Mesothelial cell of epicardium (in vitro differentiated cells): ENCODE measurements around the gene STKLD1. TPM values are rescaled to one million over a fixed set of nuclear protein-coding genes. Genes with fewer than 3 reads are reported as not detected.

ENCODE experiments used
- DNase-seq, 2 experiments: peaks; one replicate each; pipeline ENCODE4 v3.0.0; 2021; ENCODE audit warnings: low spot score in 2 of 2; ENCODE audit not compliant: unreplicated experiment in 2 of 2
- H3K27ac Mint-ChIP-seq: 2 replicates; pipeline ENCODE4 v1.8.0; 2021; ENCODE audit warnings: mixed read lengths
- H3K27me3 Mint-ChIP-seq: 2 replicates; pipeline ENCODE4 v1.8.0; 2021; ENCODE audit warnings: low read depth, mixed read lengths
- H3K36me3 Mint-ChIP-seq: 2 replicates; pipeline ENCODE4 v1.8.0; 2021; ENCODE audit warnings: mixed read lengths
- H3K4me1 Mint-ChIP-seq: 2 replicates; pipeline ENCODE4 v1.8.0; 2021; ENCODE audit warnings: mixed read lengths
- H3K4me3 Mint-ChIP-seq: 2 replicates; pipeline ENCODE4 v1.8.0; 2021; ENCODE audit warnings: mild to moderate bottlenecking, moderate library complexity, mixed read lengths
- H3K9me3 Mint-ChIP-seq: 2 replicates; pipeline ENCODE4 v1.8.0; 2021; ENCODE audit warnings: mixed read lengths
- total RNA-seq: library from RNA; stranded (reverse); gene quantifications from 3 replicates; pipeline ENCODE4 v1.2.1, GENCODE V29; 2021
- TF ChIP-seq, protein P1 (sequence below): fragments of 200-600 bp; sonication (generic); IDR thresholded peaks from one replicate; pipeline ENCODE4 v1.5.0; 2021; ENCODE audit warnings: antibody characterized with exemption; ENCODE audit not compliant: unreplicated experiment

The STKLD1 gene
- total RNA-seq, 1 donor from 2014 or later: 6.7 TPM

DNA sequence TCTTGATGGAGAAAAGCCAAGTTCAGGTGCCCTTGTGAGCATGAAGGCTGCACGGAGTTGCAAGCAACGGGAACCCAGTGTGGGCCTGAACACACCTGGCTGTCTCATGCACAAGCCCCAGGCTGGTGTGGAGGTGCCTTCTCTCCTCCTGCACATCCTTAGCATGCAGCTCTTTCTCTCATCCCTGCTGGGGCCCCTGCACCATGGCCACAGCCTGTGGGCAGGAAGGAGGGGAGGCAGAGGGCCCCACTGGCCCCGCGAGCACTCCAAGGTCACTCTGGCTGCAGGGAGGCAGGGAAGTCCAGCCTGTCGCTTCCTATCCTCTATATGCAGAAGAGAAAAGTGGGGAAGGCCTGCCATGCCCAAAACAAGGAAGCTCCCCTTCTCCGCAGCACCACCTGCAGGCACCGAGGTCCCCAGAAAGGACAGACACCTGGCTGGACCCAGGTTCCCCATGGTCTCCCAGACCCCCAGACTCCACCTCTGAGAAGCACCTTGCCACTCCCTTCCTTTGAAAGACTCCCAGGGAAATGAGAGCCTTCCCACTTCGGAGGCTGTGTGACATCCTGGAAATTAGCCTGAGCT lies 18.6 kb downstream of the STKLD1 start:
- TF ChIP-seq, protein P1, sequence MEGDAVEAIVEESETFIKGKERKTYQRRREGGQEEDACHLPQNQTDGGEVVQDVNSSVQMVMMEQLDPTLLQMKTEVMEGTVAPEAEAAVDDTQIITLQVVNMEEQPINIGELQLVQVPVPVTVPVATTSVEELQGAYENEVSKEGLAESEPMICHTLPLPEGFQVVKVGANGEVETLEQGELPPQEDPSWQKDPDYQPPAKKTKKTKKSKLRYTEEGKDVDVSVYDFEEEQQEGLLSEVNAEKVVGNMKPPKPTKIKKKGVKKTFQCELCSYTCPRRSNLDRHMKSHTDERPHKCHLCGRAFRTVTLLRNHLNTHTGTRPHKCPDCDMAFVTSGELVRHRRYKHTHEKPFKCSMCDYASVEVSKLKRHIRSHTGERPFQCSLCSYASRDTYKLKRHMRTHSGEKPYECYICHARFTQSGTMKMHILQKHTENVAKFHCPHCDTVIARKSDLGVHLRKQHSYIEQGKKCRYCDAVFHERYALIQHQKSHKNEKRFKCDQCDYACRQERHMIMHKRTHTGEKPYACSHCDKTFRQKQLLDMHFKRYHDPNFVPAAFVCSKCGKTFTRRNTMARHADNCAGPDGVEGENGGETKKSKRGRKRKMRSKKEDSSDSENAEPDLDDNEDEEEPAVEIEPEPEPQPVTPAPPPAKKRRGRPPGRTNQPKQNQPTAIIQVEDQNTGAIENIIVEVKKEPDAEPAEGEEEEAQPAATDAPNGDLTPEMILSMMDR: no peak
- Mint-ChIP-seq H3K27me3 (peaks cover 40% of the 10 kb centered on the region), H3K9me3 (no peaks in the 10 kb centered on the region), H3K4me1 (no peaks in the 10 kb centered on the region), H3K27ac (no peak overlapping the region), H3K4me3 (no peak overlapping the region), H3K36me3 (no peaks in the 10 kb centered on the region)
- no peak for DNase-seq

DNA sequence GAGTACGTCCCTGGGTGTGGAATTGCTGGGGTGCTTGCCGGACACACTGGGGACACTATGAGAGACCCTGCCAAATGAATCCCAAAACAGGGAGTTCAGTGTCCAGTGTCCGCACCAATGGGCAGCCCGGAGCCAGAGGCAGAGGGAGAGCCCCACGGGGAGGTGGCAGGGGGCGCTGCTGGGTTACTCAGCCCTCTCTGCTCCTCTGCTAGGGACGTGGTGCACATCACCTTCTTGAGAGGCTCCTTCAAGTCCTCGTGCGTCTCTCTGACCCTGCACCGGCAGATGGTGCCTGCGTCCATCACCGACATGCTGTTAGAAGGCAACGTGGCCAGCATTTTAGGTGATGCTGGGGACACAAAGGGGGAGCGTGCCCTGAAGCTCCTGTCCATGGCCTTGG lies 20.8 kb downstream of the STKLD1 start:
- H3K36me3 Mint-ChIP-seq: no peaks in the 10 kb centered on the region
- DNase-seq: no peak
- H3K4me3 Mint-ChIP-seq: no peak overlapping the region
- TF ChIP-seq, protein P1: no peak
- H3K27me3 Mint-ChIP-seq: peaks cover 37% of the 10 kb centered on the region
- H3K27ac Mint-ChIP-seq: no peak overlapping the region
- no peaks in the 10 kb centered on the region for H3K9me3 Mint-ChIP-seq
- H3K4me1 Mint-ChIP-seq: no peaks in the 10 kb centered on the region

DNA sequence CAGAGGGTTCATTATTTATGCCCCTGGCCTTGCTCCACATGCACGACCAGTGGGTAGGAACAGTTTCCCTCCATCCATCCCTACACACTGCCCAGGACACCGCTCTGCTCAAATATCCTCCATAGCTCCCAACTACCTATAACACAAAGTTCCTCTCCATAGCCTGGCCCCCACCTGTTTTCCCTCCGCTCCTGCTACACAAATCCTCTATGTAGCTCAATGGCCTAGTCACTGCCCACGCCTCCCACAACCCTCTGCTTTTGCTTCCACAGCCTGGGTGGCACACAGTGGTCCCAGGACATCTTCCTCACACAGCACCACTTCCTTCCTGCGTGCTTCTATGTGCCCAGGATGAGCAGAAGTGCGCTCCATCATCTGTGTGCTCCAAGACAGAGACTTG lies 21.2 kb downstream of the STKLD1 start:
- no peak for DNase-seq
- TF ChIP-seq, protein P1: no peak
- no peaks in the 10 kb centered on the region for H3K9me3 Mint-ChIP-seq
- H3K27me3 Mint-ChIP-seq: peaks cover 37% of the 10 kb centered on the region
- H3K4me1 Mint-ChIP-seq: no peaks in the 10 kb centered on the region
- H3K4me3 Mint-ChIP-seq: no peak overlapping the region
- H3K27ac Mint-ChIP-seq: no peak overlapping the region
- no peaks in the 10 kb centered on the region for H3K36me3 Mint-ChIP-seq

DNA sequence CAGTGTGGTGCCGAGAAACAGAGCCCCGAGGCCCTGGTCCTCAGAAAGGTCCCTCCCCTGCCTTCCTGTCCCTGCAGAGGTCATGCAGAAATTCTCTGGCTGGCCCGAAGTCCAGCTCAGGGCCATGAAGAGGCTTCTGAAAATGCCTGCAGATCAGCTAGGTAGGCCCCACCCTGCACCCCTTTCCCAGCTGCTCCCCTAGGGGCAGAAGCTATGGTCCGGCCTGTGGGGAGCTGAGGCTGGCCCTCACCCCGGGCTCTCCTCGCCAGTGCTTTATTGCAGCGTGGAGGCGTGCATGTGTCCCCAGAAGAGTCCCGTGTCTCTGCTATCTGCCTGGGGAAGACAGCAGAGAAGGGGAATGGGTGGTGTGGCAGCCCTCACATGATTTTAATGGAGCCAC lies 21.7 kb downstream of the STKLD1 start:
- Mint-ChIP-seq H3K4me3 (no peak overlapping the region), H3K9me3 (no peaks in the 10 kb centered on the region), H3K4me1 (no peaks in the 10 kb centered on the region), H3K27me3 (peaks cover 37% of the 10 kb centered on the region), H3K36me3 (no peaks in the 10 kb centered on the region), H3K27ac (no peak overlapping the region)
- TF ChIP-seq, protein P1: no peak
- no peak for DNase-seq

DNA sequence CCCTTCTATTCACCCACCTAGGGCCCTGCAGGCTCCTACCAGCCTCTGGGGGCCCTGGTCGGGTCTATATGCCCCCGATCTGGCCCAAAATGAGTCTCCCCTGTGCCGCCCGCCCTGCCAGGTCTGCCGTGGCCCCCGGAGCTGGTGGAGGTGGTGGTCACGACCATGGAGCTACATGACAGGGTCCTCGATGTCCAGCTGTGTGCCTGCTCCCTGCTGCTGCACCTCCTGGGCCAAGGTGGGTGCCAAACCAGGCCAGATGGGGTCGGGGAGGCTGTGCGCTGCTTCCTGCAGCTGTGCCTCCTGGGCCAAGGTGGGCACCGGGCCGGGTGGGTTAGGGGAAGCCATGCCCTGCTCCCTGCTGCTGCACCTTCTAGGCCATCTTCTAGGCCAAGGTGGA lies 24.1 kb downstream of the STKLD1 start:
- H3K27ac Mint-ChIP-seq: no peak overlapping the region
- no peak for DNase-seq
- no peaks in the 10 kb centered on the region for H3K4me1 Mint-ChIP-seq
- TF ChIP-seq, protein P1: no peak
- H3K4me3 Mint-ChIP-seq: no peak overlapping the region
- H3K36me3 Mint-ChIP-seq: peaks cover under 1% of the 10 kb centered on the region
- H3K27me3 Mint-ChIP-seq: peaks cover 28% of the 10 kb centered on the region
- no peaks in the 10 kb centered on the region for H3K9me3 Mint-ChIP-seq

DNA sequence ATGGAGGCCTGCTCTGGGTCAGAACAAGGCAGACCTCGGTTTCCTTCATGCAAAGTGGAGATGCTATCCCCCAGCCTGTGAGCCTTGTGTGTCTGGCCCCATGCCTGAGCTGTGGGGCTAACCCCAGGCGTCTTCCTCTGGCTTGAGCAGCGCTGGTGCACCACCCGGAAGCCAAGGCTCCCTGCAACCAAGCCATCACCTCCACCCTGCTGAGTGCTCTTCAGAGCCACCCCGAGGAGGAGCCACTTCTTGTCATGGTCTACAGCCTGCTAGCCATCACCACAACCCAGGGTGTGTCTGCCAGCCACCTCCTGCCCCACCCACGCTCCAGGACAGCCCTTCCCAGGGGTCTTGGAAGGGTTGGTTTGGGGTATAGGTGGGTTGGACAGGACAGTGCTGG lies 25.4 kb downstream of the STKLD1 start:
- Mint-ChIP-seq H3K4me1 (no peaks in the 10 kb centered on the region), H3K4me3 (no peak overlapping the region), H3K27me3 (peaks cover 15% of the 10 kb centered on the region), H3K36me3 (peaks cover 12% of the 10 kb centered on the region), H3K27ac (no peak overlapping the region), H3K9me3 (no peaks in the 10 kb centered on the region)
- no peak for DNase-seq
- TF ChIP-seq, protein P1: no peak
